Glomerular endothelial cell (primary cell): ENCODE results near the gene OR2AE1. TPM values are rescaled to one million over a fixed set of nuclear protein-coding genes. Genes with fewer than 3 reads are reported as not detected.

Experiments
- total RNA-seq: library from RNA; depleted of rRNA; stranded (reverse); fragments of >200 nt; gene quantifications from 2 replicates; pipeline ENCODE4 v1.2.3, GENCODE V29; 2015

Gene OR2AE1
- total RNA-seq, 1 donor from 2014 or later = not detected

Other genes with a start within 250 kb of the OR2AE1 start
- 0.10 TPM in 1 of 2 replicates, not detected in the other for gene CYP3A5, start 197.0 kb downstream of the OR2AE1 start, total RNA-seq
- not detected in 2 replicates for gene CYP3A7, start 141.8 kb downstream of the OR2AE1 start, total RNA-seq
- not detected in 2 replicates for gene CYP3A4, start 92.8 kb downstream of the OR2AE1 start, total RNA-seq
- not detected in 2 replicates for gene CYP3A43, start 49.0 kb downstream of the OR2AE1 start, total RNA-seq
- 20.3 and 26.7 TPM in 2 replicates for gene TRIM4, start 42.5 kb upstream of the OR2AE1 start, total RNA-seq
- 0.99 TPM in 1 of 2 replicates, not detected in the other for gene GJC3, start 52.6 kb upstream of the OR2AE1 start, total RNA-seq
- gene AZGP1, start 99.0 kb upstream of the OR2AE1 start, total RNA-seq = not detected in 2 replicates
- gene ZKSCAN1, start 138.6 kb upstream of the OR2AE1 start, total RNA-seq = 32.9 and 35.5 TPM in 2 replicates
- gene ZSCAN21, start 172.7 kb upstream of the OR2AE1 start, total RNA-seq = 7.8 and 8.8 TPM in 2 replicates
- 28.6 and 30.8 TPM in 2 replicates for gene ZNF3, start 204.7 kb upstream of the OR2AE1 start, total RNA-seq
- 89.7 and 92.1 TPM in 2 replicates for gene COPS6, start 211.9 kb upstream of the OR2AE1 start, total RNA-seq
- 31.3 and 55.0 TPM in 2 replicates for gene MCM7, start 224.4 kb upstream of the OR2AE1 start, total RNA-seq
- 23.2 and 26.1 TPM in 2 replicates for gene AP4M1, start 224.6 kb upstream of the OR2AE1 start, total RNA-seq
- 49.8 and 71.4 TPM in 2 replicates for gene TAF6, start 242.3 kb upstream of the OR2AE1 start, total RNA-seq
- 23.6 and 37.9 TPM in 2 replicates for gene CNPY4, start 242.6 kb upstream of the OR2AE1 start, total RNA-seq
- 2.3 and 3.9 TPM in 2 replicates for gene MBLAC1, start 249.9 kb upstream of the OR2AE1 start, total RNA-seq